NCI-H187 treated with DMSO at 0.1 percent for 48 hours (cell line): ENCODE data around the gene ZG16B.

Experiments used
- DNase-seq: peaks from one replicate; lab custom pipeline; 2025; lab: John Stamatoyannopoulos, UW

Gene ZG16B

DNA sequence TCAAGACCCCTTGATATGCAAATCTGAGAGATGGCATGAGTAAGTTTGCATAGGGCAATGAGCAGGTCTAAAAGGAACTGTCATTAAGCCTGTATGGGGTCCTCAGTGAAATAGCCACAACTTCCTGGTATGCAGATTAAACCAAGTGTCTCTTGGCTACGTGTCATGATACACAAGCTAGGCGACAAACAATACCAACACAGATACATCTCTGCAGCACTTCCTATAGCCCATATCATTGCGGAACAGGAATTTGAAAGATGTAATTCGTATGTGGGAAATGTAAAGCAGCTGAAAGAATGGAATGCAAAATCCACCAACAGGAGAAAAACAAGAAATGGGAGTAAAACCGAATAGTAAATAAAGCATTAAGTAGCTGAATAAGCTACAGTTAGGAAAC, 15.0 kb downstream of the ZG16B start:
- DNase-seq = no peak

DNA sequence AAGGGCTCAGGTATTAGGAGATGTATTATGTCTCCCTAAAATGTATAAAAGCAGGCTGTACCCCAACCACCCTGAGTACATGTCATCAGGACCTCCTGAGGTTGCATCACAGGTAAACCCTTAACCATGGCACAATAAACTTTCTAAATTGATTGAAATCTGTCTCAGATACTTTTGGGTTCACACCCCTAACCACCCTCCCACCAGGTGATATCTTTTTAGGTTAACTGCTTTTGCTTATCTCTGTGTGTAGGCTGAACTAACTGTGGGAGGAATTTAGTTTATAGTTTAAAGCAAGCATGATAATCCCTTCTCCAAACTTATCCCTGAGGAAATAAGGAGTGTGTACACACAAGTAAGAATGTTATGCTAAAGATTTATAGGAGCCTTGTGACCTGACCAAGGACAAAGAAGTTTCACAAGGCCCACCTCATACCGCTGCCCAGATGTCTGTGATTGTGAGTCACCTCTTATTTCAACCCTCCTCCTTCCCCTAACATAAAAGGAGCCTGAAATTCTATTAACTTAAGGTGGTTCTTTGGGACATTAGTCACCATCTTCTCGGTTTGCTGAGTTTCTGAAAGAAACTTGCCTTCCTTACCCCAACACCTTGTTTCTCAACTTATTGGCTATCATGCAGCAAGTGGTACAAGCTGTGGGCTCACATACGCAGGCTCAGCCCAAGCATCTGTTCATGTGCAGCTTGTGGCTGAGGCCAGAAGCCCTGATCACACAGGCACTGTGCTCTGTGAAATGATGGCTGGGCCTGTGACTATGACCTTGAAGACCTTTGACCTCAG, 16.6 kb downstream of the ZG16B start:
- DNase-seq = no peak

DNA sequence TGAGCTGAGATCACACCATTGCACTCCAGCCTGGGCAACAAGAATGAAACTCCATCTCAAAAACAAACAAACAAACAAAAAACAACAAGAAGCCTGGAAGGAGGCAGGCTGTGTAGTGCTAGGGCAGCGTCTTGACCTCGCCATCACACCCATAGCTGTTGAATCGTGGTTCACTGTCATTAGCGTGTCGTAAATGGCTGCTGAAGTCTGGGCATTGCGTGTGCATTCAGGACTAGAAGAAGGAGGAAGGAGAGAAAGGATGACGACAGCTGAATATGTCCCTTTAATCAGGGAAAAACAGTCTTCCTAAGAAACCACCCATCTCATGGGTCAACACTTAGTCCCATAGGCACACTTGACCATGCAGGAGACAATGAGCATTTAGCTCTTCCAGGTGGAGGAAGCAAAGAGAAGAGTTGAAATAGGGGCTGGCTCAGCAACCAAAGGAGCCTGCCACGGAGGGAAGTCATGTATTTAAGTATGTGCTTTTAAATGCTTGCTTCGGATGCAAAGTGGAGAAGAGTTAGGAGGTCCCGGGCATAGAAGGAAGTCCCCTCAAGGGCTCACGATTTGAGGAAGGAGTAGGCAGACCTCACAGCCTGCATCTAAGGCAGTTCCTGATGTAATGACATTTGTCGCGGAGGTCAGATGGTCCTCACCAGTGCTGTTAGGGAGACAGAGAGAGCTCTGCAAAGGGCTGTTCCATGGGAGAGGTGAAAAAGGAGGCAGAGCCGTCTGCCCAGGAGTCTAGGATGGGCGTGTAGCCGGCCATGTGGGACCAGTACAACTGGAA, 19.0 kb downstream of the ZG16B start:
- DNase-seq = no peak

DNA sequence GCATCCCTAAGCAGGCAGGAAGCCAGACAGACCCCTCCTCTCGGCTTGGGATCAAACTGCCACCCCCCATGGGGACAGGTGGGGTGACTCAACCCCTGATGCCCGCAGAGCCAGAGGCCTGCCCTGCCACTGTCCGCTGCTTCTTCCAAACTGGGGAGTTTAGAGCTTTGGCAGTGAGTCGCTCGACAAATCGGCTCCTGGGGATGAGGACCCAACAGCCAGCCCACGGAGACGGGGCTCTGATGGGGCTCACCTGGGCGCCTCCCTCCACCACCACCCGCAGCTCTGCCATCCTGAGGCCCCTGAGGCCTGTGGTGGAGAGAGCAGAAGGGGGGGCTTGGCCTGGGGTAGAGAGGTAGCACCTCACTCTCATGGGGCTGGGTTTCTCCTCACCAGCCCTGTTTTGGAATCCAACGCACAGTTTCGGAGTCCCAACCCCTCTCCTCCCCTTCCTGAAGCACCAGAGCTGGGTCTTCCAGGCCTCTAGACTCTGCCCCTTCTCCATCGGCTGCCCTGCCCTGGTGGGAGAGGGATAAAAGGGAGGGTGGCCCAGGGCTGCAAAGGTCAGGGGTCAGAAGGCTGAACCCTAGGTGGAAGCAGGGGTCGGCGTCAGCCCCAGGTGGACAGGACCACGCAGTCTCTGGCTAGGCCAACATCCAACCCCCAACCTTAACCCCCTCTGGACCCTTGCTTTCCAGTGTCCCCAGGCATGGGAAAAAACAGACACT, 22.1 kb downstream of the ZG16B start:
- no peak for DNase-seq

GRCh38 chr16:2852731-2853507, 22.8 kb downstream of the ZG16B start:
- no peak for DNase-seq

- no peak for DNase-seq
Observed at GRCh38 chr16:2853531-2854073, 23.5 kb downstream of the ZG16B start.

- DNase-seq = no peak
Observed at GRCh38 chr16:2854700-2855309, 24.7 kb downstream of the ZG16B start.

- DNase-seq = no peak
Observed at GRCh38 chr16:2855536-2855935, 25.4 kb downstream of the ZG16B start.

DNA sequence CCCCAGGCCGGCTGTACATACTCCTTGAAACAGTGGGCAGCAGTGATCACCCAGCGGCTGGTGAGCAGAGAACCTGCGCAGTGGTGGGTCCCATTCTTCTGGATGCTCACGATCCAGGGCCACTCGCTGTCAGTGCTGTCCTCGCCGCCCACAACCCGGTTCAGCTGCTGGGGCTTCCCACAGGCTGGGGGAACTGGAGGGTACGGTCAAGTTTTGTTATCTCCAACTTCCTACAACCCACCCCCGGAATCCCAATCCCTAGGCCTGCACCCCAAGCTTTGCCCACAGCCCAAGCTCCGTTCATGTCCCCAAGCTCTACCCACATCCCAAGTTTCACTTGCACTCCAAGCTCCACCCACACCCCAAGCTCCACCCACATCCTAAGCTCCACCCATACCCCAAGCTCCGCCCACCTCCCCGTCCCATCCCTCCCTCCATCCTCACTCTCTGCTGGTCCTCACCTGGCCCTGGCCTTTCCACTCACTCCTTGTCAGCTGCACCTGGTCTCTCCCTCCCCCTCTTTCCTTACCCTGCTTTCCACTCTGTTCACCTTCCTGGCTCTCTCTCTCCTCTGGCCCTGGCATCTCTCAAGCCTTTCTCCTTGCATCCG, 26.1 kb downstream of the ZG16B start:
- no peak for DNase-seq

GRCh38 chr16:2856686-2857450, 26.8 kb downstream of the ZG16B start:
- DNase-seq = no peak

GRCh38 chr16:2857451-2858244, 27.5 kb downstream of the ZG16B start, which contains the start of gene PRSS22:
PRSS22 (minus strand) TSS chr16:2858170; CDS start chr16:2858104, 66 bp downstream.
- no peak for DNase-seq

- no peak for DNase-seq
Observed at GRCh38 chr16:2858245-2859025, 28.3 kb downstream of the ZG16B start.

DNA sequence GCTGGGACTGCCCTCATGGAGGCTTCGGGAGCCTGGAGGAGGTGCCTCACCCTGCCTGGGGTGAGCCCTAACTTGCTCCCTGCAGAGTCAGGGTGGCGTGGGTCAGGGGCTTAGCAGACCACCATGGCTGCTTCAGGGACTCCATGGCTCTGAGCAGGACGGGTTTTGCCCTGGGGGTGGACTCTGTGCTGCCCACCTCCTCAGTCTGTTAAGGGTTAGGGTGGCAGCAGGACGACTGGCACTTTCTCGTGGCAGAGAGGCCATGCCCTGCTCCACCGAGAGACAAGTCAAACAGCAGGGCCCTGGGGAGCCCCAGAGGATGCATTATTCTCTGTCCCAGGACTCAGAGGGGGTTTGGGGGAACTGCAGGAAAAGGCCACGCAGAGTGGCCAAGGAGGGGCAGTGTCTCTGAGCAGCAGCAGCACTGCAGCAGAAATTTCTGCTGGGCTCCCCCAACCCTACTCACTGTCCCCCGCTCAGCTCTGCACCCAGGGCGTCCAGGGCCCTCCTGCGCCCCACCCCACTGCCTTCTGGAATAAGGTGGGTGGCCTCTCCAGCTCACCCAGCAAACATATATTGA, 29.7 kb downstream of the ZG16B start:
- no peak for DNase-seq

GRCh38 chr16:2860826-2861567, 30.9 kb downstream of the ZG16B start:
- DNase-seq = no peak

DNA sequence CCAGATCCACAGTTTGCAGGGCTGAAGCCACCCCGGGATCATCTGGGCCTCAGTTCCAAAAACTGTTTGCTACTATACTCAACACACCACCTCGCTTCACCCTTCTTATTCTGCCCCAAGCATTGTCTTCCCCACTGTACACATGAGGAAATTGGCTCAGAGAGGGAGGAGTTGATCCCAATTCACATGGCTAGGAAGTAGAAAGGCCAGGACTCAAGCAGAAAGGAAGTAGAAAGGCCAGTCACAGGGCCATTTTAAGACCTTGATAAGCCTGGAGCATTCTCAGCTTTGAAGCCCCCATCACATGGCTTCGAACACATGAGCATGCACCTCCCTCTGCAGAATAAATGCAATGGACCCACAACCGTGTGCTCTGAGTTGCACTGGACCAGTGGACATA, 35.5 kb downstream of the ZG16B start:
- DNase-seq = no peak

- no peak for DNase-seq
Observed at GRCh38 chr16:2866431-2866830, 36.3 kb downstream of the ZG16B start.

- DNase-seq = no peak
Observed at GRCh38 chr16:2867661-2867986, 37.5 kb downstream of the ZG16B start.
